Measurements from ENCODE around the gene PACRG. TPM values are rescaled to one million over a fixed set of nuclear protein-coding genes. Genes with fewer than 3 reads are reported as not detected.

PACRG gene
- total RNA-seq, 4 donors from 2014 or later = 1.5 to 10.4 (median 2.1) TPM

DNA sequence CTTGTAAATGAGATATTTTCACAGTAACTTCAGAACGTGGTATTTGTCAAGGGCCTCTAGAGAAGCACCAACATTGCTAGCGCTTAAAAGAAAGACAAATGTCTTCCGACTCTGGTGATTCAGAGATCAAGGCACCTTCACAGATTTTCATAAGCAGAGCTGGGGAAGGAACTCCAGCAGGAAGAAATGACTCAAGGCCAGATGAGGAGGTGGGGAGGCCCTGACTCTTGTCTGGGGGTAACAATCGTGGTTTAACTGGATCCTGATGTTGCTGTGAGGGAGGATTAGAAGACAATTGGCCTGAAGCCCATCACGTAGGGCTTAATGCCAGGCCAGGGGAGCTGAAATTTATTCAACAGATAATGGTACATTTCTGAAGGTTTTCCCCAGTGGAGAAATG is 563.8 kb downstream of the PACRG start:
- WGBS, 2 donors = 71 to 79% methylated on average over 5 of the region's 5 CpGs
- no peak for DNase-seq (ENCODE audit: low spot score in 2 of 2)
- H3K4me1 ChIP-seq = no peaks in the 10 kb centered on the region
- no peaks in the 10 kb centered on the region for H3K27me3 ChIP-seq
- H3K9me3 ChIP-seq = no peaks in the 10 kb centered on the region
- H3K4me3 ChIP-seq = no peak overlapping the region
- no peak overlapping the region for H3K27ac ChIP-seq
- TF ChIP-seq EP300 (IDR thresholded peaks at IDR 0.05) = no peak
- TF ChIP-seq, protein P1, sequence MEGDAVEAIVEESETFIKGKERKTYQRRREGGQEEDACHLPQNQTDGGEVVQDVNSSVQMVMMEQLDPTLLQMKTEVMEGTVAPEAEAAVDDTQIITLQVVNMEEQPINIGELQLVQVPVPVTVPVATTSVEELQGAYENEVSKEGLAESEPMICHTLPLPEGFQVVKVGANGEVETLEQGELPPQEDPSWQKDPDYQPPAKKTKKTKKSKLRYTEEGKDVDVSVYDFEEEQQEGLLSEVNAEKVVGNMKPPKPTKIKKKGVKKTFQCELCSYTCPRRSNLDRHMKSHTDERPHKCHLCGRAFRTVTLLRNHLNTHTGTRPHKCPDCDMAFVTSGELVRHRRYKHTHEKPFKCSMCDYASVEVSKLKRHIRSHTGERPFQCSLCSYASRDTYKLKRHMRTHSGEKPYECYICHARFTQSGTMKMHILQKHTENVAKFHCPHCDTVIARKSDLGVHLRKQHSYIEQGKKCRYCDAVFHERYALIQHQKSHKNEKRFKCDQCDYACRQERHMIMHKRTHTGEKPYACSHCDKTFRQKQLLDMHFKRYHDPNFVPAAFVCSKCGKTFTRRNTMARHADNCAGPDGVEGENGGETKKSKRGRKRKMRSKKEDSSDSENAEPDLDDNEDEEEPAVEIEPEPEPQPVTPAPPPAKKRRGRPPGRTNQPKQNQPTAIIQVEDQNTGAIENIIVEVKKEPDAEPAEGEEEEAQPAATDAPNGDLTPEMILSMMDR (IDR thresholded peaks at IDR 0.05) = no peak
- no peak for TF ChIP-seq POLR2A (IDR thresholded peaks at IDR 0.05)
- no peaks in the 10 kb centered on the region for H3K36me3 ChIP-seq

DNA sequence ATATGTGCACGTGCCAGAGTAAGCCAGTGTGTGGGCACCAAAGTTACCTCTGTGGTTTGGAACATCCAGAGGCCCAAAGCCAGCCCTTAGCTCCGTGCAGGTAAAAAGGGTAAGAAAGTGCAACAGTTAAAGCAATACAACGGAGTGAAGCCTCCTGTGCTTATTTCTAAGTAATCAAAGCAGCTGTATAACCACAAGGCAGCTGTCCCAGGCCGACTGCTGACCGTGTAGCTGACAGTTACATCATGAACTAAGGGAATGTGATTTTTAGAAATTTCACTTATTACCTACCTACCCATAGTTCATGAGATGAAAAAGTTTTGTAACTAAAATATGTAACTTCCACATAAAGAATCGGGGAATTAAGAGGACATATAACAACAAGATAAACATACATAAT is 565.5 kb downstream of the PACRG start:
- TF ChIP-seq, protein P1 (IDR thresholded peaks at IDR 0.05) = no peak
- TF ChIP-seq EP300 (IDR thresholded peaks at IDR 0.05) (no peak), POLR2A (IDR thresholded peaks at IDR 0.05) (no peak)
- 65 to 75% methylated on average over 6 of the region's 6 CpGs for WGBS, 2 donors

DNA sequence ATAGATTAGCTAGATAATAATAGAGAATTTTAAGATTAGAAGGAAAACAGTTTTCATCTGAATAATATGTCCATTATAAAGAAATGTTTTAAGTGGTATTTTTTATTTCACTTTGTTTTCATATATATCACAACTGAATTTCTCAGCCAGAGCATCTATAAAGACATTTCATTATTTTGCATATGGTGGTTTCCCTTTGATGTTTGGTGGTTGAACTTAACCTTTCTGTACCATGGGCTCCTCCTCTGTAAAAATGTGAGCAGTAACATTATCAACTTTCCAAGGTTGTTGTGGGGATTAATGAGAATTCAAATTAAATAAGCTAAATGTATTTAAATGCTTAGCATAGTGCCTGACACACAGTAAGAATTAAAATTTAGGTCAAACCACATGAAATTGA is 567.0 kb downstream of the PACRG start:
- Histone ChIP-seq H3K4me1 (no peaks in the 10 kb centered on the region), H3K27ac (no peak overlapping the region), H3K9me3 (no peaks in the 10 kb centered on the region), H3K36me3 (no peaks in the 10 kb centered on the region), H3K4me3 (no peak overlapping the region), H3K27me3 (no peaks in the 10 kb centered on the region)
- TF ChIP-seq POLR2A (IDR thresholded peaks at IDR 0.05) = no peak
- TF ChIP-seq, protein P1 (IDR thresholded peaks at IDR 0.05) = no peak
- no peak for TF ChIP-seq EP300 (IDR thresholded peaks at IDR 0.05)
- no peak for DNase-seq (ENCODE audit: low spot score in 2 of 2)

More for the DNA sequence above, 565.5 kb downstream of the PACRG start:
- no peaks in the 10 kb centered on the region for H3K4me1 ChIP-seq
- no peak overlapping the region for H3K27ac ChIP-seq
- H3K9me3 ChIP-seq = no peaks in the 10 kb centered on the region
- H3K27me3 ChIP-seq = no peaks in the 10 kb centered on the region
- H3K36me3 ChIP-seq = no peaks in the 10 kb centered on the region
- no peak for DNase-seq (ENCODE audit: low spot score in 2 of 2)
- no peak overlapping the region for H3K4me3 ChIP-seq

DNA sequence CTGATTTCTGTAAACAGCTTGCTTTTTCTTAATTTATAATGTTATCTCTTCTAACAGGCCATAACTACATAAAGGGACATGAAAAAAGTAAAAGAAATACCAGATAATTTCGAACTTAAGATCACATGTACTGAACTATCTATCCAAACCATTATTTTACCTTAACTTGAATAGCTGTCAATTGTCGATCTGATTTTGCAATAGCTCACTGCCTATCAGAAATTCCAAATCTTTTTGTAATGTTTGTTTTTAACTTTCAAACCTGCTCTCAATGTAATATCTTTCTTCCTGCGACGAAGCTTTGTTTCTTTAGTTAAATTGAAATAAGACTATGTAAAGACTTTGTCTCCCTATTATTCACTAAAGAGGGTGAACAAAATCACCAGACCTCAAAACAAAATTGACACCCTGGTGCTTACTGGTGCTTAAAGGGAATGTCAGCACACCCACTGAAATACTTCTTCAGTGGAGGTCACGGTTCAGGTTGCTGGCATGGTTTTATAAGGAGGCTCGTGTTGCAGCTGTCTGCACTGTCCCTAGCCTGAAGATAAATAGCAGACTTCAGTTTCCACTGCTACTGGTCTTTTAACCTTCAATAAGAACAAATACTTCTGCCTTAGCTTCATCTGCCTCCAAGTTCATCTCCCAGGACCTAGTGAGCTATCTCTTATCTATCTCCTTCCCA is 569.2 kb downstream of the PACRG start:
- H3K4me3 ChIP-seq = no peak overlapping the region
- peaks cover 0 to under 1% (median 0%) of the 10 kb centered on the region in 4 donors for H3K4me1 ChIP-seq
- no peak for DNase-seq (ENCODE audit: low spot score in 2 of 2)
- TF ChIP-seq POLR2A (IDR thresholded peaks at IDR 0.05) = no peak
- TF ChIP-seq, protein P1 (IDR thresholded peaks at IDR 0.05) = no peak
- TF ChIP-seq EP300 (IDR thresholded peaks at IDR 0.05) = no peak
- no peaks in the 10 kb centered on the region for H3K27me3 ChIP-seq
- H3K36me3 ChIP-seq = no peaks in the 10 kb centered on the region
- 67 to 74% methylated on average over 6 of the region's 6 CpGs for WGBS, 2 donors
- no peak overlapping the region for H3K27ac ChIP-seq
- no peaks in the 10 kb centered on the region for H3K9me3 ChIP-seq

DNA sequence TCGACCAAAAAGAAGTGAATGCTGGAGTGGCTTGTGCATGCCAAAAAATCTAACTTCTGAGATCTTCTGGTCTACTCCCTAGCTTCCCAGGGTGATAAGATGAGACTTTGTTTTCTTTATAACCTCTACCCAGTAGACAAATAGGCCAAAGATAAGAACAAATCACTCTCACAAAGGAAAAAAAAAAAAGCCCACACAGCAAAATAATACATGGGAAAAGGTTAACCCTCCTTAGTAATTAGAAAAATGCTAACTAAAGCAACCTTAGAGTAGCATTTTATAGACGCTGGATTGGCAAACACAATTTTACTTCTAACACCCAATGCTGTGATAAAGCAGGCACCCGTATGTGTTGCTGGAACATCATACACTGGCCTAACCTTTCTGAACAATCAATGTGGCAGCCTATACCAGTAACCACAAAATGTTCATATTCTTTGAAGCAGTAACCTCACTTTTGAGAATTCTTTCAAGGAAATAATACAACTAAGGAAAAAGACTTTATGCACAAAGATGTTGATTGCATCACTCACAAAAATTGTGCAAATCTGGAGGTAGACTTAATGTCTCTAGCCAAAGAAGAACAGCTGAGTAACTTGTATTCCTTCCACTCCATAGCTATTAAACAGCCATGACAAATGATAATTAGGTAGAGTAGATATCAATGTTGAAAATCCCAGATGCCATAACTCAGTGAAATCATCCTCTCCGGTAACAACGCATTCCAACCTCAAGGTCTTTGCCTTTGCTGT is 570.5 kb downstream of the PACRG start:
- H3K4me3 ChIP-seq = no peak overlapping the region
- peaks cover 0 to 5% (median 2%) of the 10 kb centered on the region in 4 donors for H3K4me1 ChIP-seq
- WGBS, 2 donors = 79 to 85% methylated on average over 5 of the region's 5 CpGs
- no peaks in the 10 kb centered on the region for H3K27me3 ChIP-seq
- no peak for DNase-seq (ENCODE audit: low spot score in 2 of 2)
- no peak overlapping the region for H3K27ac ChIP-seq
- TF ChIP-seq POLR2A (IDR thresholded peaks at IDR 0.05) (no peak), EP300 (IDR thresholded peaks at IDR 0.05) (no peak)
- TF ChIP-seq, protein P1 (IDR thresholded peaks at IDR 0.05) = no peak
- H3K9me3 ChIP-seq = no peaks in the 10 kb centered on the region
- H3K36me3 ChIP-seq = no peaks in the 10 kb centered on the region
